GM23338 (cell line): ENCODE results near the gene TOR2A. TPM values are rescaled to one million over a fixed set of nuclear protein-coding genes. Genes with fewer than 3 reads are reported as not detected.

Experiments
- ATAC-seq: fragments of 200-7000 bp; cut with Tn5 transposase; 3 replicates; pipeline ENCODE4 v1.9.1; 2020
- DNase-seq: peaks from one replicate; pipeline ENCODE4 v3.0.0-alpha.2; 2015; ENCODE audit warnings: low spot score
- H2AFZ ChIP-seq: fragments of 200-600 bp; sonication (generic); 2 replicates; pipeline ENCODE4 v1.8.0; 2016; ENCODE audit warnings: antibody characterized with exemption, mild to moderate bottlenecking, moderate library complexity
- H3F3A ChIP-seq: fragments of 200-600 bp; sonication (generic); replicated peaks from 2 replicates; pipeline ENCODE4 v1.8.0; 2017; ENCODE audit warnings: antibody characterized with exemption, mixed run types, low read depth
- H3K27ac ChIP-seq: fragments of 200-600 bp; sonication (generic); 2 replicates; pipeline ENCODE4 v1.6.1; 2016; ENCODE audit warnings: low read depth
- H3K27me3 ChIP-seq: fragments of 200-600 bp; sonication (generic); 2 replicates; pipeline ENCODE4 v1.8.0; 2016; ENCODE audit warnings: mild to moderate bottlenecking, mixed run types, moderate library complexity; ENCODE audit not compliant: insufficient read depth
- H3K36me3 ChIP-seq: fragments of 200-600 bp; sonication (generic); 2 replicates; pipeline ENCODE4 v1.8.0; 2016; ENCODE audit warnings: mild to moderate bottlenecking; ENCODE audit not compliant: insufficient read depth
- H3K4me1 ChIP-seq: fragments of 200-600 bp; sonication (generic); 2 replicates; pipeline ENCODE4 v1.8.0; 2016; ENCODE audit warnings: mild to moderate bottlenecking, moderate library complexity; ENCODE audit not compliant: insufficient read depth
- H3K4me2 ChIP-seq: fragments of 200-600 bp; sonication (generic); 2 replicates; pipeline ENCODE4 v1.7.1; 2017; ENCODE audit warnings: mixed run types
- H3K4me3 ChIP-seq: fragments of 200-600 bp; sonication (generic); 2 replicates; pipeline ENCODE4 v1.6.1; 2016; ENCODE audit warnings: mixed run types
- H3K79me2 ChIP-seq: fragments of 200-600 bp; sonication (generic); replicated peaks from 2 replicates; pipeline ENCODE4 v1.8.0; 2017; ENCODE audit warnings: mild to moderate bottlenecking; ENCODE audit not compliant: insufficient read depth
- H3K9me2 ChIP-seq: fragments of 200-600 bp; sonication (generic); 2 replicates; pipeline ENCODE4 v1.8.0; 2017; ENCODE audit not compliant: insufficient read depth
- H4K20me1 ChIP-seq: fragments of 200-600 bp; sonication (generic); replicated peaks from 2 replicates; pipeline ENCODE4 v1.8.0; 2017; ENCODE audit warnings: mild to moderate bottlenecking; ENCODE audit not compliant: insufficient read depth
- H3K27ac Mint-ChIP-seq: 2 replicates; pipeline ENCODE4 v1.8.0; 2020; ENCODE audit warnings: inconsistent platforms, mild to moderate bottlenecking, moderate library complexity, mixed read lengths
- H3K27me3 Mint-ChIP-seq: 3 replicates; pipeline ENCODE4 v1.8.0; 2022; ENCODE audit warnings: low read depth, mild to moderate bottlenecking, moderate library complexity, mixed read lengths, inconsistent platforms; ENCODE audit not compliant: insufficient read depth, poor library complexity
- H3K36me3 Mint-ChIP-seq: 3 replicates; pipeline ENCODE4 v1.8.0; 2021; ENCODE audit warnings: low read depth, mild to moderate bottlenecking, inconsistent platforms, moderate library complexity, mixed read lengths
- H3K4me1 Mint-ChIP-seq: 3 replicates; pipeline ENCODE4 v1.8.0; 2020; ENCODE audit warnings: mild to moderate bottlenecking, inconsistent platforms, mixed read lengths
- H3K4me3 Mint-ChIP-seq: 3 replicates; pipeline ENCODE4 v1.8.0; 2021; ENCODE audit warnings: moderate library complexity, mild to moderate bottlenecking, inconsistent platforms, mixed read lengths
- H3K9me3 Mint-ChIP-seq: 3 replicates; pipeline ENCODE4 v1.8.0; 2020; ENCODE audit warnings: moderate library complexity, mild to moderate bottlenecking, inconsistent platforms, mixed read lengths
- CREB1 ChIP-seq: fragments of 250-450 bp; sonication (Bioruptor Pico); IDR thresholded peaks from 2 replicates; pipeline ENCODE4 v1.5.0; 2020; ENCODE audit warnings: low read depth, mild to moderate bottlenecking, moderate library complexity
- EZH2 ChIP-seq: fragments of 200-600 bp; sonication (generic); IDR thresholded peaks from one replicate; pipeline ENCODE4 v1.8.0; 2017; ENCODE audit warnings: antibody characterized with exemption, mild to moderate bottlenecking, low read depth; ENCODE audit not compliant: unreplicated experiment
- EZH2phosphoT487 ChIP-seq: fragments of 200-600 bp; sonication (generic); IDR thresholded peaks from one replicate; pipeline ENCODE4 v1.8.1; 2018; ENCODE audit warnings: antibody characterized with exemption; ENCODE audit not compliant: unreplicated experiment
- JUNB ChIP-seq: IDR thresholded peaks from one replicate; pipeline ENCODE4 v1.6.1; 2016; ENCODE audit warnings: antibody characterized with exemption; ENCODE audit not compliant: unreplicated experiment
- POLR2AphosphoS5 ChIP-seq: IDR thresholded peaks from 2 replicates; pipeline ENCODE4 v1.6.1; 2016; ENCODE audit warnings: antibody characterized with exemption, low read depth
- STAT1 ChIP-seq: IDR thresholded peaks from one replicate; pipeline ENCODE4 v1.6.1; 2016; ENCODE audit warnings: antibody characterized with exemption; ENCODE audit not compliant: unreplicated experiment
- ZNF114 ChIP-seq: fragments of 250-450 bp; sonication (Bioruptor Pico); IDR thresholded peaks from 2 replicates; pipeline ENCODE4 v1.5.0; 2020; ENCODE audit warnings: mild to moderate bottlenecking, moderate library complexity
- ZNF331 ChIP-seq: fragments of 250-450 bp; sonication (Bioruptor Pico); IDR thresholded peaks from 2 replicates; pipeline ENCODE4 v1.5.0; 2020; ENCODE audit warnings: low read depth, mild to moderate bottlenecking, moderate library complexity
- polyA plus RNA-seq: library from polyadenylated mRNA; unstranded; fragments of >200 nt; fragmentation: Nextera tagmentation; extraction: Ambion mirVana; gene quantifications from 2 replicates; pipeline ENCODE4 v1.2.1, GENCODE V29; 2016
- total RNA-seq: library from RNA; depleted of rRNA; stranded (reverse); fragments of >200 nt; shearing (Covaris generic); gene quantifications from 2 replicates; pipeline ENCODE4 v1.2.3, GENCODE V29; 2014
- TF ChIP-seq, protein P1 (sequence below): fragments of 250-450 bp; sonication (Bioruptor Pico); IDR thresholded peaks from 2 replicates; pipeline ENCODE4 v1.5.0; 2020; ENCODE audit warnings: mild to moderate bottlenecking, moderate library complexity
- TF ChIP-seq, protein P2 (sequence below): IDR thresholded peaks from one replicate; pipeline ENCODE4 v1.6.1; 2018; ENCODE audit warnings: antibody characterized with exemption; ENCODE audit not compliant: unreplicated experiment

Gene TOR2A
- total and polyA plus RNA-seq, 2 experiments from 2014 or later: 14.4 to 23.5 TPM

DNA sequence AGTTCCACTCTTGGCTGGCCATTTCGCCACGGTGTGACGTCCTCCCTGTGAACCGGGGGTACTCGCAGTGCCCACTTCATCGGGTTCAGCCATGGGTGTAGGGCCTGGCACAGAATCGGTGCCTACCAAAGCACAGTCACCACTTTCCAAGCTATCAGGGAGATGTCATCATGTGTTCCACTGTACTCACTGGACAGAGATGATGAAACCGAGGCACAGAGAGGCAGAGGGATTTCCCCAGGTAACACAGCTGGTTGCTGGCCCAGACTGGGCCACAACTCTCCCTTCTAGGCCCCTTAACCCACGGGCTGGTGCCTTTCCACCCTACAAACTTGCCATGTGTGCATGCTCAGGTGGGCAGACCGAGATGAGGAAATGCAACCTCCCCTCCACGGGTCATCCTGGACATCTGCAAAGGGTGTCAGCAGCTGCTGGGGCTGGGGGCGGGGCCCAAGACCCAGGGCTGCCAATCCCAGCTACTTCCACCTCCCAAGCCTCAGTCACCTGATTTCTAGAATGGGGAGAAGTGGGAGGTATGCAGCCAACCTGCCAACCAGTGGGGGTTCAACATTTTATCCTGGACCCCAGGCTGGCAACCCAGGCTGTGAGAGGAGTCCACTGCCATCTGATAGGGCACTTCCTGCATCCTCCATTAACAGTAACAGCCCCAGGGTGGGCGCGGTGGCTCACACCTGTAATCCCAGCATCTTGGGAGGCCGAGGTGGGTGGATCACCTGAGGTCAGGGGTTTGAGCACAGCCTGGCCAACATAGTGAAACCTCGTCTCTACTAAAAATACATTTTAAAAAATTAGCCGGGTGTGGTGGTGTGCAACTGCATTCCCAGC is 44.3 kb upstream of the TOR2A start (continued):
- TF ChIP-seq, protein P1, sequence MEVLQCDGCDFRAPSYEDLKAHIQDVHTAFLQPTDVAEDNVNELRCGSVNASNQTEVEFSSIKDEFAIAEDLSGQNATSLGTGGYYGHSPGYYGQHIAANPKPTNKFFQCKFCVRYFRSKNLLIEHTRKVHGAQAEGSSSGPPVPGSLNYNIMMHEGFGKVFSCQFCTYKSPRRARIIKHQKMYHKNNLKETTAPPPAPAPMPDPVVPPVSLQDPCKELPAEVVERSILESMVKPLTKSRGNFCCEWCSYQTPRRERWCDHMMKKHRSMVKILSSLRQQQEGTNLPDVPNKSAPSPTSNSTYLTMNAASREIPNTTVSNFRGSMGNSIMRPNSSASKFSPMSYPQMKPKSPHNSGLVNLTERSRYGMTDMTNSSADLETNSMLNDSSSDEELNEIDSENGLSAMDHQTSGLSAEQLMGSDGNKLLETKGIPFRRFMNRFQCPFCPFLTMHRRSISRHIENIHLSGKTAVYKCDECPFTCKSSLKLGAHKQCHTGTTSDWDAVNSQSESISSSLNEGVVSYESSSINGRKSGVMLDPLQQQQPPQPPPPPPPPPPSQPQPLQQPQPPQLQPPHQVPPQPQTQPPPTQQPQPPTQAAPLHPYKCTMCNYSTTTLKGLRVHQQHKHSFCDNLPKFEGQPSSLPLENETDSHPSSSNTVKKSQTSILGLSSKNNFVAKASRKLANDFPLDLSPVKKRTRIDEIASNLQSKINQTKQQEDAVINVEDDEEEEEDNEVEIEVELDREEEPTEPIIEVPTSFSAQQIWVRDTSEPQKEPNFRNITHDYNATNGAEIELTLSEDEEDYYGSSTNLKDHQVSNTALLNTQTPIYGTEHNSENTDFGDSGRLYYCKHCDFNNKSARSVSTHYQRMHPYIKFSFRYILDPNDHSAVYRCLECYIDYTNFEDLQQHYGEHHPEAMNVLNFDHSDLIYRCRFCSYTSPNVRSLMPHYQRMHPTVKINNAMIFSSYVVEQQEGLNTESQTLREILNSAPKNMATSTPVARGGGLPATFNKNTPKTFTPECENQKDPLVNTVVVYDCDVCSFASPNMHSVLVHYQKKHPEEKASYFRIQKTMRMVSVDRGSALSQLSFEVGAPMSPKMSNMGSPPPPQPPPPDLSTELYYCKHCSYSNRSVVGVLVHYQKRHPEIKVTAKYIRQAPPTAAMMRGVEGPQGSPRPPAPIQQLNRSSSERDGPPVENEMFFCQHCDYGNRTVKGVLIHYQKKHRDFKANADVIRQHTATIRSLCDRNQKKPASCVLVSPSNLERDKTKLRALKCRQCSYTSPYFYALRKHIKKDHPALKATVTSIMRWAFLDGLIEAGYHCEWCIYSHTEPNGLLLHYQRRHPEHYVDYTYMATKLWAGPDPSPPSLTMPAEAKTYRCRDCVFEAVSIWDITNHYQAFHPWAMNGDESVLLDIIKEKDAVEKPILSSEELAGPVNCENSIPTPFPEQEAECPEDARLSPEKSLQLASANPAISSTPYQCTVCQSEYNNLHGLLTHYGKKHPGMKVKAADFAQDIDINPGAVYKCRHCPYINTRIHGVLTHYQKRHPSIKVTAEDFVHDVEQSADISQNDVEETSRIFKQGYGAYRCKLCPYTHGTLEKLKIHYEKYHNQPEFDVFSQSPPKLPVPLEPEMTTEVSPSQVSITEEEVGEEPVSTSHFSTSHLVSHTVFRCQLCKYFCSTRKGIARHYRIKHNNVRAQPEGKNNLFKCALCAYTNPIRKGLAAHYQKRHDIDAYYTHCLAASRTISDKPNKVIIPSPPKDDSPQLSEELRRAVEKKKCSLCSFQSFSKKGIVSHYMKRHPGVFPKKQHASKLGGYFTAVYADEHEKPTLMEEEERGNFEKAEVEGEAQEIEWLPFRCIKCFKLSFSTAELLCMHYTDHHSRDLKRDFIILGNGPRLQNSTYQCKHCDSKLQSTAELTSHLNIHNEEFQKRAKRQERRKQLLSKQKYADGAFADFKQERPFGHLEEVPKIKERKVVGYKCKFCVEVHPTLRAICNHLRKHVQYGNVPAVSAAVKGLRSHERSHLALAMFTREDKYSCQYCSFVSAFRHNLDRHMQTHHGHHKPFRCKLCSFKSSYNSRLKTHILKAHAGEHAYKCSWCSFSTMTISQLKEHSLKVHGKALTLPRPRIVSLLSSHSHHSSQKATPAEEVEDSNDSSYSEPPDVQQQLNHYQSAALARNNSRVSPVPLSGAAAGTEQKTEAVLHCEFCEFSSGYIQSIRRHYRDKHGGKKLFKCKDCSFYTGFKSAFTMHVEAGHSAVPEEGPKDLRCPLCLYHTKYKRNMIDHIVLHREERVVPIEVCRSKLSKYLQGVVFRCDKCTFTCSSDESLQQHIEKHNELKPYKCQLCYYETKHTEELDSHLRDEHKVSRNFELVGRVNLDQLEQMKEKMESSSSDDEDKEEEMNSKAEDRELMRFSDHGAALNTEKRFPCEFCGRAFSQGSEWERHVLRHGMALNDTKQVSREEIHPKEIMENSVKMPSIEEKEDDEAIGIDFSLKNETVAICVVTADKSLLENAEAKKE: no peak

DNA sequence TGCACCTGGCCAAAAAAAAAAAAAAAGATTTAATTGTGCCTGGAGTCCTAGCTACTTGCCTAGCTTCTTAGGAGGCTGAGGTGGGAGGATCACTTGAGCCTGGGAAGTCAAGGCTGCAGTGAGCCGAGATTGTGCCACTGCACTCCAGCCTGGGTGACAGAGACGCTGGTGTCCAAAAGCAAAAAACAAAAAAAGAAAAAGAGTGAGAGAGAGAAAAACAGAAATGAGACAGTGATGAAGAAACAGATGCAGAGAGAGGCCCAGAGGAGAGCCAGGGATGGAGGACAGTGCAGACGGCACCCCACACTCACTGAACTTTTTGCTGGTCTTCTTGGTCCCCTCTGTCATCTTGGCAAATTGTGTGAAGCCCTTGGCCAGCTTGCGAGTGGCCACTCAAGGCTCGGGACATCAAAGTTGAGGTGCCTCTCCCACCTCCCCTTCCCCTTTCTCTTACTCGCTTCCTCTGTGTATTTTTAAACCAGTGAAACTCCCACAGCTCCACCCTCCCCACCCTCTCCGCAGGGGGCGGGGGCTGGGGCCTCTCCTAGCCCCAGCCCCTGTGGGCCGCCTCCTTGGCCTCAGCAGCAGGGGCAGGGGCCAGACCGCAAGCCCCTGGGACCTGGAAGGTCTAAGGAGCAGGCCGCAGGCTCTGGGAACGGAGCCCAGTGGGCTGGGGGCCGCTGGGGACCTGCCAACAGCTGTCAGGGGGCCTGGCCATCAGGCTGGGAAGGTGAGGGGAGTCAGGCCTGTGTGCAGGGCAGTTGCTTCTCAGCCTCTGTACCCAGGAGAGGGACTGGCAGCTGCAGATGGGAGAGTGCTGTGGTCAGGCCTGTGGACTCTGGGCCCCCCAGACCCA is 43.4 kb upstream of the TOR2A start, which contains the start of gene SH2D3C:
TSS of gene SH2D3C (minus strand) at position 387 of the 856 bp plus-strand sequence. CDS start at position 348, 39 bp downstream.
- Mint-ChIP-seq H3K27ac (no peak within 1 kb of the TSS), H3K4me1 (peaks cover 23% of the 10 kb centered on the region), H3K4me3 (no peak within 1 kb of the TSS; the same call in 2 of the 3 replicates), H3K9me3 (peaks cover 2% of the 10 kb centered on the region; the same call in 1 of the 3 replicates), H3K36me3 (no peaks in the 10 kb centered on the region; the same call in 2 of the 3 replicates), H3K27me3 (peaks cover 10% of the 10 kb centered on the region)
- Histone ChIP-seq H3K79me2 (no peaks in the 10 kb centered on the region), H4K20me1 (no peaks in the 10 kb centered on the region), H3K9me2 (no peaks in the 10 kb centered on the region), H2AFZ (no peak within 1 kb of the TSS), H3K27ac (no peak within 1 kb of the TSS), H3F3A (peaks cover 9% of the 10 kb centered on the region; the same call in 1 of the 2 replicates), H3K27me3 (no peaks in the 10 kb centered on the region), H3K4me2 (no peak within 1 kb of the TSS; the same call in 1 of the 2 replicates), H3K4me3 (no peak within 1 kb of the TSS), H3K4me1 (peaks cover 5% of the 10 kb centered on the region; the same call in 1 of the 2 replicates), H3K36me3 (no peaks in the 10 kb centered on the region)
- peak; percentile 10; the same call in 2 of the 3 replicates for ATAC-seq
- no peak for DNase-seq
- TF ChIP-seq, protein P2, sequence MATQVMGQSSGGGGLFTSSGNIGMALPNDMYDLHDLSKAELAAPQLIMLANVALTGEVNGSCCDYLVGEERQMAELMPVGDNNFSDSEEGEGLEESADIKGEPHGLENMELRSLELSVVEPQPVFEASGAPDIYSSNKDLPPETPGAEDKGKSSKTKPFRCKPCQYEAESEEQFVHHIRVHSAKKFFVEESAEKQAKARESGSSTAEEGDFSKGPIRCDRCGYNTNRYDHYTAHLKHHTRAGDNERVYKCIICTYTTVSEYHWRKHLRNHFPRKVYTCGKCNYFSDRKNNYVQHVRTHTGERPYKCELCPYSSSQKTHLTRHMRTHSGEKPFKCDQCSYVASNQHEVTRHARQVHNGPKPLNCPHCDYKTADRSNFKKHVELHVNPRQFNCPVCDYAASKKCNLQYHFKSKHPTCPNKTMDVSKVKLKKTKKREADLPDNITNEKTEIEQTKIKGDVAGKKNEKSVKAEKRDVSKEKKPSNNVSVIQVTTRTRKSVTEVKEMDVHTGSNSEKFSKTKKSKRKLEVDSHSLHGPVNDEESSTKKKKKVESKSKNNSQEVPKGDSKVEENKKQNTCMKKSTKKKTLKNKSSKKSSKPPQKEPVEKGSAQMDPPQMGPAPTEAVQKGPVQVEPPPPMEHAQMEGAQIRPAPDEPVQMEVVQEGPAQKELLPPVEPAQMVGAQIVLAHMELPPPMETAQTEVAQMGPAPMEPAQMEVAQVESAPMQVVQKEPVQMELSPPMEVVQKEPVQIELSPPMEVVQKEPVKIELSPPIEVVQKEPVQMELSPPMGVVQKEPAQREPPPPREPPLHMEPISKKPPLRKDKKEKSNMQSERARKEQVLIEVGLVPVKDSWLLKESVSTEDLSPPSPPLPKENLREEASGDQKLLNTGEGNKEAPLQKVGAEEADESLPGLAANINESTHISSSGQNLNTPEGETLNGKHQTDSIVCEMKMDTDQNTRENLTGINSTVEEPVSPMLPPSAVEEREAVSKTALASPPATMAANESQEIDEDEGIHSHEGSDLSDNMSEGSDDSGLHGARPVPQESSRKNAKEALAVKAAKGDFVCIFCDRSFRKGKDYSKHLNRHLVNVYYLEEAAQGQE: no peak
- TF ChIP-seq STAT1: no peak
- no peak for TF ChIP-seq ZNF114 (CRISPR knock-in tag)
- TF ChIP-seq CREB1 (CRISPR knock-in tag): no peak
- no peak for TF ChIP-seq EZH2phosphoT487
- no peak for TF ChIP-seq POLR2AphosphoS5
- TF ChIP-seq JUNB: no peak
- TF ChIP-seq ZNF331 (CRISPR knock-in tag): no peak
- TF ChIP-seq EZH2: no peak
